Endodermal cell (in vitro differentiated cells): Measurements from ENCODE around the gene PRRX2. TPM values are rescaled to one million over a fixed set of nuclear protein-coding genes. Genes with fewer than 3 reads are reported as not detected.
A peak's percentile ranks its signal among the peaks of the same experiment; 100 is the strongest.
"Not testable (repeated sequence)": the region's sequence is repeated elsewhere in the genome, so short reads cannot be mapped to it uniquely, and the experiment has no call there.

Experiments
- DNase-seq: peaks from one replicate; pipeline ENCODE4 v3.0.0-alpha.2; 2017
- H3K27ac ChIP-seq: 2 replicates; pipeline ENCODE4 v1.5.1; 2013; ENCODE audit warnings: mild to moderate bottlenecking, low read depth, low read length, moderate library complexity
- H3K27me3 ChIP-seq: 2 replicates; pipeline ENCODE4 v1.6.1; 2013; ENCODE audit warnings: mild to moderate bottlenecking, low read length, moderate library complexity; ENCODE audit not compliant: insufficient read depth, control insufficient read depth, poor library complexity, severe bottlenecking
- H3K36me3 ChIP-seq: 2 replicates; pipeline ENCODE4 v1.7.0; 2013; ENCODE audit warnings: mild to moderate bottlenecking, low read length, moderate library complexity; ENCODE audit not compliant: control insufficient read depth, insufficient read depth
- H3K4me1 ChIP-seq: one replicate; pipeline ENCODE4 v1.7.0; 2013; ENCODE audit warnings: low read length; ENCODE audit not compliant: control insufficient read depth, insufficient read depth
- H3K4me3 ChIP-seq: 2 replicates; pipeline ENCODE4 v1.5.1; 2013; ENCODE audit warnings: mild to moderate bottlenecking, low read length, moderate library complexity
- H3K9ac ChIP-seq: 2 replicates; pipeline ENCODE4 v1.6.1; 2013; ENCODE audit warnings: mild to moderate bottlenecking, low read length, moderate library complexity; ENCODE audit not compliant: poor library complexity, severe bottlenecking; ENCODE audit errors: extremely low read depth
- H3K9me3 ChIP-seq: 2 replicates; pipeline ENCODE4 v1.6.1; 2013; ENCODE audit warnings: mild to moderate bottlenecking, low read length, moderate library complexity; ENCODE audit not compliant: control insufficient read depth
- H3K27ac Mint-ChIP-seq: 2 replicates; pipeline ENCODE4 v1.8.0; 2020; ENCODE audit warnings: mixed read lengths
- H3K27me3 Mint-ChIP-seq: 2 replicates; pipeline ENCODE4 v1.8.0; 2021; ENCODE audit warnings: mild to moderate bottlenecking, mixed read lengths; ENCODE audit not compliant: insufficient read depth
- H3K36me3 Mint-ChIP-seq: 2 replicates; pipeline ENCODE4 v1.8.0; 2020; ENCODE audit warnings: low read depth, mixed read lengths
- H3K4me1 Mint-ChIP-seq: 2 replicates; pipeline ENCODE4 v1.8.0; 2020; ENCODE audit warnings: mixed read lengths
- H3K4me3 Mint-ChIP-seq: 2 replicates; pipeline ENCODE4 v1.8.0; 2020; ENCODE audit warnings: mild to moderate bottlenecking, moderate library complexity, mixed read lengths
- H3K9me3 Mint-ChIP-seq: 2 replicates; pipeline ENCODE4 v1.8.0; 2020; ENCODE audit warnings: mild to moderate bottlenecking, mixed read lengths
- WGBS, 2 experiments: methylation state at CpG; one replicate each; pipeline versions ENCODE4 v1.1.5 to v1.1.7; 2013; ENCODE audit warnings: missing lambda C conversion rate in 2 of 2, mixed read lengths in 1 of 2; ENCODE audit not compliant: insufficient coverage in 1 of 2, insufficient read length in 1 of 2; 5-methylcytosine and 5-hydroxymethylcytosine counted together
- total RNA-seq, 2 donors: library from RNA; stranded (reverse); fragmentation: NEBNext Ultra II Directional in 1 of 2; extraction: Animal tissue kit (Norgen Biotek cat#: 25700) in 1 of 2; gene quantifications; 2 replicates in 1 of 2; 3 replicates in 1 of 2; pipeline ENCODE4 v1.2.1, GENCODE V29; 2021
- TF ChIP-seq, protein P1 (sequence below): fragments of 200-600 bp; sonication (generic); conservative IDR thresholded peaks from 2 replicates; pipeline ENCODE4 v1.5.0; 2021; ENCODE audit warnings: antibody characterized with exemption, mild to moderate bottlenecking

PRRX2 gene
- total RNA-seq, 2 donors from 2014 or later = 1.0 to 3.8 TPM

DNA sequence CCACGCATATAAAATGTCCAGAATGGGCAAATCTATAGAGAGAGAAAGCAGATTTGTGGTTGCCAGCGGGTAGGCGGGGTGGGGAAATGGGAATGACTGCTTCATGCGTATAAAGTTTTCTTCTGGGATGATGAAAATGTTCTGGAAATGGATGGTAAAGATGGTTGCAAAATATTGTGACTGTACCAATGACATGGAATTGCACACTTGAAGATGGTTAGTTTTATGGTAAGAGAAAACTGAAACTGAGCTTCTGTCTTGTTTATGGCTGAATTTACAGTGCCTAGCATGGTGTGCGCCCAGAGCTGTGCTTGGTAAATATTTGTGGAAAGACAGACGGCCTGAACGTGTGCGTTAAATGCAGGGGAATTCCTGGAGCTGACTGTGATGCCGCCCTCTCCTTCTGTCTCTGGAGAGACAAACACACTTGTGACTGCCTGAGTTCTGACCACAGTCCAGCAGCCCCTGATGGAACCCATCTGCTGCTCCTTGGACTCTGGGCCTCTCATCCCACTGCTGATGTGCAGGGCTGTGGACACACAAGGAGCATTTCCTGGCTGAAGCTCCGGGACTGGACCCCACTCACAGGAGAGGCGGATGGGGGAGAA, 96.0 kb downstream of the PRRX2 start:
- peak overlapping the region; percentile 74 for H3K27ac Mint-ChIP-seq
- no peaks in the 10 kb centered on the region for H3K36me3 ChIP-seq
- peaks cover 9% of the 10 kb centered on the region for H3K4me1 Mint-ChIP-seq
- no peaks in the 10 kb centered on the region for H3K27me3 ChIP-seq
- H3K36me3 Mint-ChIP-seq = no peaks in the 10 kb centered on the region
- peaks cover 3% of the 10 kb centered on the region for H3K27me3 Mint-ChIP-seq
- no peak overlapping the region for H3K4me3 Mint-ChIP-seq
- H3K9ac ChIP-seq = no peak overlapping the region
- H3K9me3 ChIP-seq = no peaks in the 10 kb centered on the region
- DNase-seq = no peak
- H3K27ac ChIP-seq = peak overlapping the region; percentile 16
- 95 to 96% methylated on average over 11 of the region's 11 CpGs for WGBS, 2 experiments
- H3K4me1 ChIP-seq = peaks cover 4% of the 10 kb centered on the region
- no peaks in the 10 kb centered on the region for H3K9me3 Mint-ChIP-seq
- no peak overlapping the region for H3K4me3 ChIP-seq
- TF ChIP-seq, protein P1, sequence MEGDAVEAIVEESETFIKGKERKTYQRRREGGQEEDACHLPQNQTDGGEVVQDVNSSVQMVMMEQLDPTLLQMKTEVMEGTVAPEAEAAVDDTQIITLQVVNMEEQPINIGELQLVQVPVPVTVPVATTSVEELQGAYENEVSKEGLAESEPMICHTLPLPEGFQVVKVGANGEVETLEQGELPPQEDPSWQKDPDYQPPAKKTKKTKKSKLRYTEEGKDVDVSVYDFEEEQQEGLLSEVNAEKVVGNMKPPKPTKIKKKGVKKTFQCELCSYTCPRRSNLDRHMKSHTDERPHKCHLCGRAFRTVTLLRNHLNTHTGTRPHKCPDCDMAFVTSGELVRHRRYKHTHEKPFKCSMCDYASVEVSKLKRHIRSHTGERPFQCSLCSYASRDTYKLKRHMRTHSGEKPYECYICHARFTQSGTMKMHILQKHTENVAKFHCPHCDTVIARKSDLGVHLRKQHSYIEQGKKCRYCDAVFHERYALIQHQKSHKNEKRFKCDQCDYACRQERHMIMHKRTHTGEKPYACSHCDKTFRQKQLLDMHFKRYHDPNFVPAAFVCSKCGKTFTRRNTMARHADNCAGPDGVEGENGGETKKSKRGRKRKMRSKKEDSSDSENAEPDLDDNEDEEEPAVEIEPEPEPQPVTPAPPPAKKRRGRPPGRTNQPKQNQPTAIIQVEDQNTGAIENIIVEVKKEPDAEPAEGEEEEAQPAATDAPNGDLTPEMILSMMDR = no peak

DNA sequence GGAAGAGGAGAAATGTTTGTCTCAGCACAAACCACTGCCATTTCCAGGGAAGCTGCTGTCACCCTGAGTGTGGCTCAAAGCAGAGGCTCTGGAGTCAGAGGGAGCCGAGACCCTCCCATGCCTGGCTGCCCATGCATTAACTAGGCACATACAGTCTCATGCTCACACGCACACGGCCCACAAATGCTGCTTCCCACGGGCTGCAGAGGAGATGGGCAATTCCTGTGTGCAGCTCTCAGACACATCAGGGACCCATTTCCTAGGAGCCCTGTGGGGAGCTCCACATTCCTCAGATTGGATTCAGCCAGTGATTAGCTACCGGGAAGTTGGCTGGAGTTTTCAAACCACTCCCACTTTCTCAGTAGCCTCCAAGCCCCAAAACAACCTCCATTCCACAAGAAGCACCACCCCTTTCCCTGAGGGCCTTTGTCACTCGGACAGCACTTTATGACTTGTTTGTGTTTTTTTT, 96.5 kb downstream of the PRRX2 start:
- peaks cover 4% of the 10 kb centered on the region for H3K4me1 ChIP-seq
- Mint-ChIP-seq H3K4me3 (no peak overlapping the region), H3K9me3 (no peaks in the 10 kb centered on the region), H3K27ac (peak overlapping the region; percentile 74), H3K36me3 (no peaks in the 10 kb centered on the region), H3K4me1 (peaks cover 9% of the 10 kb centered on the region), H3K27me3 (peaks cover 3% of the 10 kb centered on the region)
- H3K27me3 ChIP-seq = no peaks in the 10 kb centered on the region
- no peak overlapping the region for H3K4me3 ChIP-seq
- no peaks in the 10 kb centered on the region for H3K36me3 ChIP-seq
- peak overlapping the region; percentile 16 for H3K27ac ChIP-seq
- H3K9ac ChIP-seq = no peak overlapping the region
- no peaks in the 10 kb centered on the region for H3K9me3 ChIP-seq
- DNase-seq = peak; percentile 79
- TF ChIP-seq, protein P1 = no peak
- WGBS, 2 experiments = 63 to 70% methylated on average over 3 to 6 of the region's 6 CpGs

DNA sequence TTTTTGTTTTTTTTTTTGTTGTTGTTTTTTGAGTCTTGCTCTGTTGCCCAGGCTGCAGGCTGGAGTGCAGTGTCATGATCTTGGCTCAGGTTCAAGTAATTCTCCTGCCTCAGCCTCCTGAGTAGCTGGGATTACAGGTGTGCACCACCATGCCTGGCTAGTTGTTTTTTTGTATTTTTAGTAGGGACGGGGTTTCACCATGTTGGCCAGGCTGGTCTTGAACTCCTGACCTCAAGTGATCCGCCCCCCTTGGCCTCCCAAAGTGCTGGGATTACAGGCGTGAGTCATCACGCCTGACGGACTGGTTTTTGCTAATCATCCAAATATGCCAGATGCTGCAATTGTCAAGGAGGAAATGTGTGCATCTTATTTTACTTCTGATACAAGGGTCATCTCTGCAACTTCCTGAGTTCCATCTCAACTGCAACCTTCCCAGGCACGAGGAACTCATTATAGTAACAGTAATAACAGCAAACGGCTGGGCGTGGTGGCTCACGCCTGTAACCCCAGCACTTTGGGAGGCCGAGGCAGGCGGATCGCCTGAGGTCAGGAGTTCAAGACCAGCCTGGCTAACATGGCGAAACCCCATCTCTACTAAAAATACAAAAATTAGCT, 97.0 kb downstream of the PRRX2 start:
- H3K9ac ChIP-seq = not testable (repeated sequence)
- H3K27ac Mint-ChIP-seq = peak overlapping the region; percentile 74
- 84 to 93% methylated on average over 11 to 13 of the region's 13 CpGs for WGBS, 2 experiments

More for the DNA sequence above, 97.0 kb downstream of the PRRX2 start:
- not testable (repeated sequence) for H3K27ac ChIP-seq, H3K4me3 Mint-ChIP-seq, H3K4me3 ChIP-seq, H3K9me3 Mint-ChIP-seq, H3K9me3 ChIP-seq, H3K27me3 Mint-ChIP-seq, H3K36me3 ChIP-seq, H3K36me3 Mint-ChIP-seq, DNase-seq, H3K4me1 Mint-ChIP-seq, H3K27me3 ChIP-seq, H3K4me1 ChIP-seq
